IPS-18c (cell line): ENCODE results near the gene MATCAP1.

ENCODE experiments used
- H3K4me3 ChIP-seq: 2 replicates; pipeline ENCODE4 v1.7.0; 2013; ENCODE audit warnings: low read depth, mild to moderate bottlenecking, low read length, moderate library complexity; ENCODE audit not compliant: insufficient read depth
- H3K9me3 ChIP-seq: one replicate; pipeline ENCODE4 v1.6.1; 2013; ENCODE audit warnings: mild to moderate bottlenecking, low read length, moderate library complexity; ENCODE audit not compliant: control insufficient read depth, insufficient read depth

Gene MATCAP1

DNA sequence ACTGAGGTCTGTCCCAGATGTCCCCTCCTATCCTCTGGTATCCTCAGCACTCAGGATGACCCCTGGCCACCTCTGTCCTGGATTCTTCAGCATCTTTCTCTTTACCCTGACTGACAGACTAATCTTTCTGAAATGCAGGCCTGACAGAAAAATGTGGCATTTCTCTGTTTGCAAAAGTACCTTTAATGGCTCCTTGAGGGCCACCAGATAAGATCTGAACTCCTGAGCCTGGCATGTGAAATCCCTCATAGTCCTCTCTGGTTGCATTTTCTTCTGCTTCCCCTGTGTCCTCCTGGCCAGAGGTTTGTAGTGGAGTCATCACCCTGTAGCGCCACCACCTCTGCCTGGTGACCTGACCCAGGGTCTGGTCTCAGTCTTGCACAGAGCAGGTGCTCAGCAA lies 13.1 kb upstream of the MATCAP1 start:
- Histone ChIP-seq H3K4me3 (no peak overlapping the region), H3K9me3 (peaks cover 2% of the 10 kb centered on the region)

DNA sequence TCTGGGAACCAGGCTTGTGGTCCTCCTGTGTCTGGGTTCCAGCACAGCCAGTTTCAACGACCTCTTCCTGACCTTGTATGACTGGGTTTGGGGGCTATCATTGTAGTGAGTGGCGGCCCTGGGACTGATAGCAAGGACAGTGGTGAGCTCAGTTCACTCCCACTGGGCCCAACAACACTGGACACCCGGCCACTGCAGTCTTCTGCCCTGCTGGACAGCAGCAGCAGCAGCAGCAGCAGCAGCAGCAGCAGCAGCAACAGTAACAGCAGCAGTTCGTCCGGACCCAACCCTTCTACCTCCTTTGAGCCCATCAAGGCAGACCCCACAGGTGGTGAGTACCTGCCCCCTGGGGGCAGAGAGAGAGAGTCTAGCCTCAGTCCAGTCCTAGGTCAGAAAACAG lies 11.9 kb upstream of the MATCAP1 start:
- no peaks in the 10 kb centered on the region for H3K9me3 ChIP-seq
- H3K4me3 ChIP-seq: no peak overlapping the region

DNA sequence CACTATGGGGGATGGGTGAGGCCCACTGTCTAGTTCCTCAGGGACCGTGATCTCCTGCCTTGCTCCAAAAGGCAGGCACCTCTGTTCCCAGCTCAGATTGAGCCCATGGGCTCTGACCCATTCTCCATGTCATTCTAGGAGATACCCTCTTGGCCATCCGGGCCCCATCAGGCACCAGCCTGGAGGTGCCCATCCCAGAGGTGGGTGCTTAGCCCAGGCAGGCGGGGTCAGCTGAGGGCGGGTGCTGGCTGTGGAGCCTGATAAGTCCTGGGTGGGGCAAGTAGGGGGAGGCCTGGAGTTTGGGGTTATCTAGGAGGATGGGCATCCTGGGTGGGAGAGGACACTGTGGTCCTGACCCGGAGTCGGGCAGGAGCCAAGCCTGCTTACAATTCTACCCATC lies 10.5 kb upstream of the MATCAP1 start:
- no peak overlapping the region for H3K4me3 ChIP-seq
- no peaks in the 10 kb centered on the region for H3K9me3 ChIP-seq

DNA sequence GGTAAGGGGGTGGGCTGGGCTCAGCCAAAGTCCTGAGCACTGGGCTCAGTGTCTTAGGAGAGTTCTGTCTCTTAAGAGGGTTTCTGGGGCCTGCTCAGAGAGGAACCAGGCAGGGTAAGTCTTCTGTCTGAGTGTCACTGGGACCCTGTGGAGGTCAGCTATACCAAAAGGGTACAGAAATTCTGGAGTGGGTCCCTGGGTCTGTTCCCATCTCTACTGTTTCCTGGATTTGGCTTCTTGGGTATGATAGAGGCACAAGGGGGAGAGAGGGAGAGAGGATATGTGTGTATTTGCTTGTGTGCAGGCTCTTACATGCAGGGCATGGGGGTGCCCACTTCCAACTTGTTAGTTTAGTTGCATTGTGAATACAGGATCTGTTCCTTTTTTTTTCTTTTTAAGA lies 9.8 kb upstream of the MATCAP1 start:
- H3K9me3 ChIP-seq: no peaks in the 10 kb centered on the region
- no peak overlapping the region; the same call in 1 of the 2 replicates for H3K4me3 ChIP-seq

DNA sequence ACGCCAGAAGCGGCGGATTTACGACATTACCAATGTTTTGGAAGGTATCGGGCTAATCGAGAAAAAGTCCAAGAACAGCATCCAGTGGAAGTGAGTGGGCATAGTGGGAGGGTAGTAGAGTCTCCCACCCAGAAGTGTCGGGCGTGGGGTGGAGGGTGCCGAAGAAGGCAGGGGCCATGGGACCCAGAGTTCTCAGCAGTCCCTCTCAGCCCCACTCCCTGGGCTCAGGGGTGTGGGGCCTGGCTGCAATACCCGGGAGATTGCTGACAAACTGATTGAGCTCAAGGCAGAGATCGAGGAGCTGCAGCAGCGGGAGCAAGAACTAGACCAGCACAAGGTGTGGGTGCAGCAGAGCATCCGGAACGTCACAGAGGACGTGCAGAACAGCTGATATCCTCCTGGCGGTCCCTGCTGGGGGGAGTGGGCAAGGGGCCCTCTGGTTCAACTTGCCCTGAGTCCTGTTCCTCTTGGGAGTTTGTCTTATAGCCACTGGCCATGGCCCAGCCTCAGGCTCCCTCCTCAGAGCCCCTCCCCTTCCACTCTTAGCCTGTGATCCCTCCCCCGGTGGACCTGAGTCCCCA lies 9.1 kb upstream of the MATCAP1 start:
- no peaks in the 10 kb centered on the region for H3K9me3 ChIP-seq
- peak overlapping the region; percentile 88 for H3K4me3 ChIP-seq

DNA sequence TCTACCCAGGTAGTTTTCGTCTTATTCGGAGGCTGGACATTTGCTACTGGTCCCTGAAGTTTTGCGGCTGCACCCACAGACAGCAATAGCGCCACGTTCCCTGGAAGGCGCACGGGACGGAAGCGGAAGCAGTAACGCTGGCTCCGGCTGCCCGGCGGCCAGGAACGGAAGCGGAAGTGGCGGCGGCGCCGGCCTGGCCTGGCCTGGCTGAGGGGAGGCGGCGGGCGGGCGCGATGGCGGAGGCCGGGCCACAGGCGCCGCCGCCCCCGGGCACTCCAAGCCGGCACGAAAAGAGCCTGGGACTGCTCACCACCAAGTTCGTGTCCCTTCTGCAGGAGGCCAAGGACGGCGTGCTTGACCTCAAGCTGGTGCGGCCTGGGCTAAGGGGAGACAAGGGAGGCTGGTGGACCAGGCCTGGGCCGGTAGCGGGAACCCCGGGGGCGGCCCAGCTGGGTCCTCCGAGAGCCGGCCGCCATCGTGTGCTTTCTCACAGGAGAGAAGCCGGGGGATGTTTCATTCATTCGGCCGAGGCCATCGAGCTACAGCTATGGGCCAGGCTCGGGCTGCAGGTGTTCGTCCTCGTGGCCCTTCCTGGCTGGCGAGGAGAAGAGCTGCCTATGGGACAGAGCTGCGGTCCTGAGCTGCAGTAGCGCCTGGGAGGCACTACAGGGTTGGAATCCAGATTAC lies 8.4 kb upstream of the MATCAP1 start, which contains the start of gene E2F4:
E2F4 (plus strand) TSS at position 161 of the 687 bp plus-strand sequence; CDS start at position 234, 73 bp downstream.
- no peaks in the 10 kb centered on the region for H3K9me3 ChIP-seq
- peak within 1 kb of the TSS; percentile 88 for H3K4me3 ChIP-seq

DNA sequence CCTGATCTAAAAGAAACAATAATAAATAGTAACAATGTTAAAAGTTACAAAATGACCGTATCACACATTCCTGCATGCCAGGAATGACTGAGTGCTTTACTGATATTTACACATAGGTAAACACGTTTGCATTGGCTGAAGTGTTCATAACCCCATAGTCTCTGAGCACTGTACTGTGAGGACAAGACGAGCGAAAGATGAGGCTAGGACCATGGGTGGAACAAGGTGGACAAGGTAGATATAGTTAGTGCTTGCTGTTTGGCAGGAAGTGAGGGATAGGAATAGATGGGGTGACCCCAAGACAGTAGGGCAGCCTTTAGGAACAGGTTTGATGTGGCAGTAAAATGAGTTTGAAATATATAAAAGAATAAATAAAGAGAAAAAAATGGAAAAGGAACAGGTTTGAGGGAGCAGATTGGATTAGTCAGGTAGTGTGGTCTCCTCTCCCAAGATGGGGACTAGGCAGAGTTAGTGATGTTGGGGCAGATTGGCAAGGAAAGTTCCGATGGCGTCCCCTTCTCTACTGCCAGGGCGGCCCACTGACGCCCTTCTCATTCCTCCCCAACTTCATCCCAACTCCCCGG lies 7.7 kb upstream of the MATCAP1 start:
- peak overlapping the region; percentile 28; the same call in 1 of the 2 replicates for H3K4me3 ChIP-seq
- no peaks in the 10 kb centered on the region for H3K9me3 ChIP-seq

DNA sequence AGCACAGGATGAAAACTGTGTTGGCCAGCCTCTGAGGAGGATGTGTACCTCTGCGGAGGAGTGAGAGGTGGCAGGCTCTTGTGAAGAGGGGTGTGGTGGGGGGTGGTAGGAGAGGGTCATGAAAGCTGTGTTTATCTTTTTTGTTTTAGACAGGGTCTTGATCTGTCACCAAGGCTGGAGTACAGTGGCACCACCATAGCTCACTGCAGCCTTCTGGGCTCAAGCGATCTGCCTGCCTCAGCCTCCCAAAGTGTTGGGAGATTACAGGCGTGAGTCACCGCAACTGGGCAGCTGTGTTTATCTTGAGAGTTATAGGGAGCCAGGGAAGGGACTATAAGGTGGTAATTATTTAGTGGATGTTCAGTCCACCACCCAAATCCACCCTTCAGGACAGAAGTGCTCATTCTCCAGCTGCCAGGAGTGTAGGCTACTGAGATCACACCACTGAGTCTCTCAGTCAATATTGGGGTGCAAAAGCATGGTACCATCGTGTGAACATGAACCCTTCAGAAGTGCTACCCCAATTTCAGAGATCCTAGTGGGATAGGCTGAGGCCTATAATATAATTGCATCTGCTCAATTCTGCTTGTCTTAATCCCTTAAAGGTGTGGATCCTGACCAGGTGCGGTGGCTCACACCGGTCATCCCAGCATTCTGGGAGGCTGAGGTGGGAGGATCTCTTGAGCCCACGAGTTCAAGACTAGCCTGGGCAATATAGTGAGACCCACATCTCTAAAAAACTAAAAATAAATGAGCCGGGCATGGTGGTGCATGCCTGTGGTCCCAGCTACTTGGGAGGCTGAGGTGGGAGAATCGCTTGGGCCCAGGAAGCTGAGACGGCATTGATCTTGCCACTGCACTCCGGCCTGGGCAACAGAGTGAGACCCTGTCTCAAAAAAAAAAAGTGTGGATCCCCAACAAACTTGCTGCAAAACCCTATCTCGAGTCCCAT lies 7.0 kb upstream of the MATCAP1 start:
- H3K9me3 ChIP-seq: no peaks in the 10 kb centered on the region

DNA sequence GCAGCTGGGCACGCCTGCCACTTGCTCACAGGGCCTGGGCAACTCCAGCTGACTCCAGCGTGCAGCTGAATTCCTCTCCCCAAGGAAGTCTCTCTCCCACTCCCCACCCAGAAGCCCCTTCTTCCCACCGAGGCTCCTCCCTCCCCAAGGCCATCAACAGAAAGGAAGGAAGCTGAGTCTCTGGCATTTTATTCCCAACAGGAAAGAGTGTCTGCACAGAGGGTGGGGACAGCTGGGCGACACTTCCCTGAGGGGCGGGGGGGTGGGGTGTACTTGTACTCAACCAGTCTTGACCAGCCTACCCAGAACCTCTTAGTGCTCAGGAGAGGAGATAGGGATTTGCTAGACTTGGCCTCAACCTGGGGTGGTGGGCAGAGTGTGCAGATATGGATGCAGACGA lies 6.3 kb upstream of the MATCAP1 start, which contains the start of gene EXOC3L1:
EXOC3L1 (minus strand) TSS at position 96 of the 400 bp plus-strand sequence. CDS start 460 bp downstream, outside the sequence.
- Histone ChIP-seq H3K9me3 (no peaks in the 10 kb centered on the region), H3K4me3 (no peak within 1 kb of the TSS)

More for the DNA sequence above, 7.0 kb upstream of the MATCAP1 start:
- H3K4me3 ChIP-seq: no peak overlapping the region

DNA sequence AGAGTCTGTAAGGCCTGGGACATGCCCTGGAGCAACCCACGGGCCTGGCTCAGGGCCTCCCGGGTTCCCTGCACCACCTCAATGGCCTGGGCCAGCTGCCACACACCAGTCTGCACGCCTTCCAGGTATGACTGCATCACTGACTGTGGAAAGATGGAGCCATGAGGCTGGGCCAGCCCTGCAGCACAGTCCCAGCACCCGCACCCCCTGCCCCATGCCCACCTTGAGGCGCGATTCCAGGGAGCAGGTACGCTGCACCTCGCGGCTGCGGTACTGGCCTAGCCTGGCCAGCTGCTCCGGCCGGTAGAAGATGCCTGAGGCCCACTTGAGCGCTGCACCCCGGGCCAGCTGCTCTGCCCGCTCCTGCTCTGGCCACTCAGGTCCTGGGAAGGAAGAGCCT lies 5.0 kb upstream of the MATCAP1 start:
- Histone ChIP-seq H3K9me3 (no peaks in the 10 kb centered on the region), H3K4me3 (no peak overlapping the region)

DNA sequence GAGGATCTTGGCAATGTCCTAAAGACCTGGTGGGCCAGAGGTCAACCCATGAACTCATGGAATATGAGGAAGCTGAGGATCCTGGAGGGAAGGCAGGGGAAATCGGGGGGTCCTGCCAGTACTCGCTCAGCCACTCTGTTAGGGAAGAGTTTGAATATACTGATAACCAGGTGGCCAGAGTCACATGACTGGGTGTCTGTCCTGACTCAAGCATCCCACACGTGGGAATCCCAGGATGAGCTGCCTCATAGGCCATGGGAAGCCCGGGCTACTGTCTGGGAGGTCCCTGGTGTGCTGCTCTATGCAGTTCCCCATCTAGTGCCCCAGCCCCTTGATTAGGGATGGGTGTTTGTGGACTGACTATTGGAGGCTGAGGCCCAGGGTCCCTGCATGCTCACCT lies 4.6 kb upstream of the MATCAP1 start:
- H3K9me3 ChIP-seq: no peaks in the 10 kb centered on the region
- H3K4me3 ChIP-seq: no peak overlapping the region

DNA sequence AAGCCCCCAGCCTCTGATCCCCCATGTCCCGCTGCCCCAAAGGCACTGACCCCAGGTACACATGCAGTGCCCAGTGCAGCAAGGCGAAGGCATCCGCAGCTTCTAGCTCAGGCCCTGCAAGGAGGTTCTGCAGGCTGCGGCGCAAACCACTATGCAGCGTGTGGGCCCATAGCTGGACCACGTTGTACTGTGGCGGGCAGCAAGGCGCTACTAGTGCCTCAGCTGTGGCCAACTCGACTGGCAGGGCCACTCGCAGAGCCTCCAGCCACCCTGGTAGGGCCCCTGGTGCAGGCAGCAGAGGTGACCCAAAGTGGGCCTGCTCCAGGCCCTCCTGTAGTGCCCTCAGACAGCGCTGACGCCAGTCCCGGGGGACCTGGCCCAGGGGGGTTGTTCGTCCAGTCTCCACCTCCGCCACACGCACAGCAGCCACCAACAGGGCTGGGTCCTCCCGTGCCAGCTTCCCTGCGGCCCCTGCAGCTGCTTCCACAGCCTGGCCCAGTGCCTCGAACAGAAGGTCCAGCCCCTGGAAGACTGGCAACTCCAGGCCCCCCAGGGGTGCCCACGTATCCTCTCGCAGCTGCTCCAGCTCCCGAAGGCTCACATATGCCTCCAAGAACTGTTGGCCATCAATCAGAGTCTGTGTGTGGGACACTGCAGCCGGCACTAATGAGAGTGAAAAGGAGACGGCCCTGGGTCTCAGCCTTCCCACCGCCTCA lies 3.6 kb upstream of the MATCAP1 start:
- Histone ChIP-seq H3K9me3 (no peaks in the 10 kb centered on the region), H3K4me3 (no peak overlapping the region)

DNA sequence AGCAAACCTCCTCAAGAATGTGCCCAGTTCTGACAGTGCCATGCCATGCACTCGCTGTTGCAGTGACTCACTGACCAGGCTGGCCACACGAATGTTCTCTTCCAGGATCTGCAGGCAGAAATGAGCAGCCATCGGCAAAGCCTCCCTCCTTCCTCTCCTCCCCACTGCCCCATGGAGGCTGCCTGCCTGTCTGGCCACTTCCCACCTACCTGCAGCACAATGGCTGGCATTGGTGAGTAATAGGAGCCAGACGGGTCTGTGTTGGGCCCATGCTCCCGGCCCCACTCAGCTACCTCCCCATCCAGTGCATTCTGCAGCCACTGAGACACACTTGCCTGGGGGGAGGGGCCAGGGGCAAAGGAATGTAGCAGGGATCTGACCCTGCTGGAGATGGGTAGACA lies 2.8 kb upstream of the MATCAP1 start:
- H3K4me3 ChIP-seq: no peak overlapping the region

DNA sequence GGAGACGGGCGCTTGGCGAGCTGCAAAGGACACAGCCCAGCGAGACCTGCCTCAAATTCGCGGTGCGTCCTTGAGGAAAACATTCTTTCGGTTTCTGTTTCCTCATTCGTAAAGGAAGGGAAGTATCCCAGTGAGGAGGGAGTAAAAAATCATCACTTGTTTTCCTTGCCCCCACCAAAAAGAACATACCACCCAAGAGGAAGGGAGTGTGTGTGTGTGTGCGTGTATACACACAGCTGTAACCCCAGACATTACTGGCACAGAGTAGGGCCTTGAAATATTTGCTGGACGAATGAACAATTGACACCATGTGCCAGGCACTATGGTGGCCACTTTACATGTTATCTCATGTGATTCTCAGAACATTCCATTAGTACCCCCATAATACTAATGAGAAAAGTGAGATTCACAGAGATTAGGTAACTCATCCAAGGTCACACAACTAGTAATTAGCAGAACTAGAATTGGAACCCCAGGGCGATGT lies 1.9 kb upstream of the MATCAP1 start:
- no peak overlapping the region for H3K4me3 ChIP-seq
- no peaks in the 10 kb centered on the region for H3K9me3 ChIP-seq

More for the DNA sequence above, 2.8 kb upstream of the MATCAP1 start:
- no peaks in the 10 kb centered on the region for H3K9me3 ChIP-seq

DNA sequence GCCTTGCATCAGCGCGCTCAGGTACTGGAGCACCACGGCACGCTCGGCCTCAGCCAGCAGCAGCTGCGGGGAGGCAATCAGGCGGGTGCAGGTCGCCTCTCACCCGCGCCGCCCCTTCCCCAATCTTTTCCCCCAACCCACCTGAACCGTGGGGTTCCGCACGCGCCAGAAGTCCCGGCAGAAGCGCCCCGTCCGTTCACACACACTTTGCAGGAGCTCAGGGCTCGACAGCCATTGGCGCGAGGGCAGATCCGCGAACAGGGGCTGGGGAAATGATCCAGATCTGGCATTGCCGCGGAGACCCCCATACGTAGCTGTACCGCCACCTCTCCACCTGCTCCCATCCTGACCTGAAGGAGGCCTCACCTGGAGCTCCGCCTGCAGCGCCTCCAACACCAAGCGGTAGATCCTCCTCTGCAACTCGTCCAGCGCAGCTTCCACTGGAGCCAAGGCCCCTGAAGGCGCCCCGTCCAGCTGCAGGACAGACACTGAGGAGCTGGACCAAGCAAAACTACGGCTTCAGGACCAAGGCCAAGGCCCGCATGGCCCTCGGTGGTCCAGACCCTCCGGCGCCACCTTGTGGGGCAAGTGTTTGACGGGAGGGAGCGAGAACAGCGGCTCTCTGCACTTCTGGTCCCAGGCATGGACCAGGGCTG lies 1.4 kb upstream of the MATCAP1 start:
- H3K9me3 ChIP-seq: no peaks in the 10 kb centered on the region
- peak overlapping the region; percentile 84; the same call in 1 of the 2 replicates for H3K4me3 ChIP-seq

DNA sequence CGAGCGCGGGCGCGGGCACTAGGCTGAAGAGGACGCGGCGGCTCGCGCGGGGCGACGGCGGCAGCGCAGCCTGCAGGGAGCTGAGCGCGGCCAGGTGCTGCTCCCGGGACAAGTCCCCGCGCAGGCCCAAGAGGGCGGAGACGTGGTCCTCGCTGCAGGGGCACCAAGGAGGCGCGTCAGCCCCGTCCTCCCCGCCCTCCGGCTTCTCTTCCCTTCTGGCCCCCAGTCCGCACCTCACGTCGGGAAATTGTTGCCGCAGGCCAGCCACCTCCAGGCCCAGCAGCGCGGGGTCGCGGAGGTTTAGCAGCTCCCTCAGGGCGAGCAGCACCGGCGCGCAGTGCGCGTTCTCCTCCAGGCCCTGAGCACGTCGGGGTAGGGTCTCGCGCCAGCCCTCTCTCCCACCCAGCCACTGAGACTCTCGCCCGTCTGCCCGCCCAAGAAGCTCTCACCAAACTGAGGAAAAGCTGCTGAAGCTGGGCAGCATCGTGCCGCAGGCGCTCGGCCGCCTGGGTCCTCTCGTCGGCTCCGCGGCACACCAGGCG lies 761 bp upstream of the MATCAP1 start:
- H3K4me3 ChIP-seq: peak overlapping the region; percentile 84
- no peaks in the 10 kb centered on the region for H3K9me3 ChIP-seq
